HG03558 (cell line): ENCODE results near the gene ZNF804B.

Experiments
- ATAC-seq: cut with Tn5 transposase; IDR thresholded peaks from one replicate; pipeline ENCODE4 v1.9.1; 2021; ENCODE audit warnings: moderate number of reproducible peaks; ENCODE audit not compliant: unreplicated experiment; ENCODE audit errors: extremely low read depth

The ZNF804B gene

DNA sequence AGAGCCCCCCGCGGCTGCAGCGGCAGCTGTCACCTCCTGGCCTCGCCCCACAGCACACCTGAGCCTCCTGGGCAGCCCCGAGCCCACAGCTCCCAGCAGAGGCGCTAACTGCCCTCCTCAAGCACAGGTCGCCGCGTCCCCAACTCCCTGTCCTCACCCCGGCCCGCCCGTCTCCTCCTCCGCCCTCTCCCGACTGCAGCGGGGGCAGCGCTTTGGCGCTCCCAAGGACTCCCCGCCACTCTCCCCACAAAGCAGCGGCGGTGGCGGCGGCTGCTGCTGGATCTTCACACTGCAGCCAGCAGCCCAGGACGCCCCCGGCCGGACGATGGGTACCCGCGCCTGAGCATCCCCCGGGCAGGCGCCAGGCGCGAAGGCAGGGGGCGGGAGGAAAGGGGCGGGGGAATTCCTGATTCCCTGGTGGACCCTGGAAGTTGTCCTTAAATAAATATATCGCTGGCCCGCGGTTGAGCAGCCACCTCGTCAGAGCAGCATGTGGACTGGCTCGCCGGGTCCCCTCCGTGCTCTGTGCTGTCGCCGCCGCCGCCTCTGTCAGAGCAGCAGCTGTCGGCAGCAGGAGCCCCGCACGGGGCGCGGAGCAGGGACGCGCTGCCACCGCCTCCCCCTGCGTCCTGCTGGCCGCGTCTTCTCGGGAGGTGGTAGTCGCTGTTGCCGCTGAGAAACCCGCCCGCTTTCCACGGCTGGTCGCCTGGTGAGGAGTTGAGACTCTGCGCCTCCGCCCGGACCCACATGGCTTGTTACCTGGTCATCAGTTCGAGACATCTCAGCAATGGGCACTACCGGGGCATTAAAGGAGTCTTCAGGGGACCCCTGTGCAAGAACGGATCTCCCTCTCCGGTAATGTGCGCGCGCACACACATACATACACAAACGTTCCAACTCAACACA is at the start of gene ZNF804B:
Gene ZNF804B, plus strand, starts transcription at position 471 of the 906 bp plus-strand sequence. Its CDS starts 277 bp downstream, at position 748.
- no peak for ATAC-seq

DNA sequence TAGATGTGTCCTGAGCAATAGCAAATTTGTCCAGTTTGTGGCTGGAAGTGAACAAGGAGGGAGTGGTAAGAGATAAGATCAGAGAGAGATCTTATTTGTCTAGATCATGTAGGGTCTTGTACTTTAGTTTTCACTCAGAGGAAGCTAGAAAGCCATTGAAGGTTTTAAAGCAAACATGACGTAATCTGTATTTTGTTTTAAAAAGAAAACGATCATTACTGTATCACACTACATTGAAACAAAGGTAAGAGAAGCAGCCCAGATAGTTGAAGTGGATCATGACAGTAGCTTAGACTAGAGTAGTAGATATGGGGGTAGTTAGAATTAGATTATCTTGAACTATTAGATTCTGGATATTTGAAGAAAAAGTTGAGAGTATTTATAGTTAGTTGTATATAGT is 23.6 kb upstream of the ZNF804B start:
- ATAC-seq = no peak

DNA sequence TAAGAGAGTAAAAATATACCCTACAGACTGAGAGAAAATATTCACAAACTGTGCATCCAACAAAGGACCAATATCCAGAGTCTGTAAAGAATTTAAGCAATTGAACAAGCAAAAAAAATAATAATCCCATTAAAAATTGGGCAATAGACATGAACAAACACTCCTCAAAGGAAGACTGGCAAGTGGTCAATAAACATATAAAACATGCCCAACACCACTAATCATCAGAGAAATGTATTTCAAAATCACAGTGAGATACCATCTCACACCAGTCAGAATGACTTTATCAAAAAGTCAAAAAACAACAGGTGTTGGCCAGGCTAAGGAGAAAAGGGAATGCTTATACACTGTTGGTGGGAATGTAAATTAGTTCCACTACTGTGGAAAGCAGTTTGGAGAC is 21.9 kb upstream of the ZNF804B start:
- no peak for ATAC-seq

DNA sequence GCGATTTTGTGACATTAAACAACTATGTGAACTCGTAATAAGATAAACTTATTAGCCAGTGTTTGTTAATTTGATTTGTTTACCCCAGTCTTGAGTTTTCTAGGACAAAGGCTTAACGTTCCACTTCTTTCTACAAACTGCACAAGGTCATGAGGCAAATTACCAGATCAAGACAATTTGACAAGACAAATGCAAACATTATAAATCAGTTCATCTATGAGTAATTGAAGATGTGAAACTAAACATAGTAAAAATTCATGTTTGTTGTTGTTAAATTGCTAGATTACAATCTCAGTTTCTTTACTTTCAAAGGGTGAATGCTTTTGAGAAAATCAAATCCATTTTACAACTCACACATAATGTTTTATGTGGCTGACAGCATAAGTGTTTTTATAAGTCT is 13.4 kb upstream of the ZNF804B start:
- no peak for ATAC-seq

DNA sequence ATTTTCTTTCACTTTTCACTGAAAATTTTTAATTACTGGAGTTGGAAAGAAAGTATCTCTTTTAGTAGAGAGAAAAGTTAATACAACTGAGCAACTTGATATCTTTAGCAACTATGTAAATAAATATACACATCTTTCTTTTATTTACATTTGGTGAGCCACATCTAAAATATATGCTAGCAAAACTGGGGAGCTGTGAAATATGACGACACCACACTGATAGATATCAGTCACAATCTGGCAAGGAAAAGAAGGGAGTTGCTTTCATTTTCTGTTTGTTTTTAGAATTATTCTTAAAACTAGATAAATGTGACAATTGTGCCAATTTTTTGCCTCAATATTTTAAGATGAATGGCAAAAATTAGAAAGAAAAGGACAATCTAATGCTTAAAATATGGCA is 2.7 kb upstream of the ZNF804B start:
- no peak for ATAC-seq

DNA sequence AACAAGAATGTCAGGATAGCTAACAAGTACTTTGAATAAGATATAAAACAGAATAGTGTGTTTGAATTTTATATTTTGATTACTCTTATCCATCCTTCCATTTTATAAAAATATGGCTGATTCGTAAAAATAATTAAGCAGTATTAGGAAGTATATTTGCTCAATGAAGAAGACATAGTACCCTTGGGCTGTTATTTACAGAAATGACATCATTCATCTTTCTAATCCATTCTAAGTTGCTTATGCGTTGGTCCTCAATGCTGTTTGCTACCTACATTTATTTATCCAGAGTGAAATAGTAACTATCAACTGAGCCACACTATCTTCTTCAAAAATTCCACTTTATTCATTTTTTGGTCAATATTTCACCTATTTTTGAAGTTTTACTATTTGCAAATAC is 2.1 kb upstream of the ZNF804B start:
- no peak for ATAC-seq

DNA sequence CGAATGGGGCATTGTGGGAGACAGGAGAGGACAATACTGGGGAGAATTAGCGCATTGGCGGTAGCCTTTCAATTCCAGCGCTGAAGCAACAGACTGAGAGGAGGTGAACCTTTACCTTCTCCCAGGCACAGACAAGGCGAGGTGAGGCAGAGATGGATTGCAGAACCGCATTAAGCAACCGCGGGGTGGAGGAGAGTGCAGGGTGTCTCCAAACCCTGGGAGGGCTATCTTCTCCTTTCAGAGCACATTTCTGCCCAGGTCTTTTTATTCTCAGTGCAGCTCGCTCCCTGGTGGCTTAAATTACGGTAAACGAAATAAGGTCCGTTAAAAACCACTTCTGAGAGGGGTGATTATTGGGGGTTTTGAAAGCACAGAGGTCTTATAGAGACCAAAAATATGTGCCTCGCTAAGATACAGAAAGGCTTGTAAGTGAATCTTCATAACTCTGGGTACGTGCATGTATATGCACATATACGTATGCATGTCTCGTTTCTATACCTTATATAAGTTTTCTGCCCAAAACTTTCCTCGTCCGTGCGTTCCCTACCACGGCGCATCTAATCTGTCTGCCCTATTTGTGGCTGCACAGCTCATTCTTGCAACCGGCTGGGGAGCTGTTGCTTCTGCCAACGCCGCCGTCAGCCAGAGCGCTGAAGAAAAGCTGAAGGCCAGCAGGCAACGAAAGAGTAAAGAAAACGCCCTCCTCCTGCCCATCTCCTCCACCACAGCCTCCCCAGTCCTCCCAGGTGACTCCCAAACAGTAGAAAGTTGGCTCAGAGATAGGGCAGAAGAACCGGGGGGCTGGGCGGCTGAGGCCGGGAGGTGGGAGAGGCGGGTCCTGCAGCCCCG is 895 bp upstream of the ZNF804B start:
- ATAC-seq = no peak

DNA sequence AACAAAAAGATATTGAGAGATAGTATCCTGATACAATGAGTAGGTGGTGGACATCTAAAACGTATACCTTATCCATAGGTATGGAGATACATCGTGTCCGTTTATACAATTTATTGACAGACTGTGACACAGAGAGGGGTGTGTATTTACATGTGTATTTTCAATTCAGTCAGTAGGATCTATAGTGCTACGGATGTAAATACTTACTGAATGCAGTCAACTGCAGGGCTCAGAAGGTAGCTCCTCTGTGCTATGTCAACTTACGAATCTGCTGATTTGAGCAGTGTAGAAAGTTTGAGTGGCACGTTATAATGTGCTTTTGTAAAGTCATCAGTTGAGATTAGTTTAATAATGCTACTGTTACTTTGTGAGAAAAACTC is 626 bp downstream of the ZNF804B start:
- ATAC-seq = no peak

DNA sequence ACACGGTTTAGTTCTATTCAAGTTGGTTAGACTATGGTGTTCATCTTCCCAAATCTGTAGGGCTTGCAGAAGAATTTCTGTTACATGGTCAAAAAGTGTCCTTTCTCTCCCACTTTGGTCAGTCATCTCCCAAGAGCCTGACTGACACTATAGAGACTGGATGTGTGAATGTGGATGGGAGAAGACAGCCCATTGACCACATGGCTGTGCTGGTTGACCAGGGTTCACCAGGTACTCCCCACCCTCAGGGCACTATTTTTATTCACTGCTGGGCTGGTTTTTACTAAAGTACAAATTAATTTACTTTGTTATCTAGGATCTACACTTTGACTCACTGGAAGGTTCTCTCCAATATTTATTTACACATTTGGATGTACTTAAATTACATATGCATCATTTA is 2.3 kb downstream of the ZNF804B start:
- ATAC-seq = no peak

DNA sequence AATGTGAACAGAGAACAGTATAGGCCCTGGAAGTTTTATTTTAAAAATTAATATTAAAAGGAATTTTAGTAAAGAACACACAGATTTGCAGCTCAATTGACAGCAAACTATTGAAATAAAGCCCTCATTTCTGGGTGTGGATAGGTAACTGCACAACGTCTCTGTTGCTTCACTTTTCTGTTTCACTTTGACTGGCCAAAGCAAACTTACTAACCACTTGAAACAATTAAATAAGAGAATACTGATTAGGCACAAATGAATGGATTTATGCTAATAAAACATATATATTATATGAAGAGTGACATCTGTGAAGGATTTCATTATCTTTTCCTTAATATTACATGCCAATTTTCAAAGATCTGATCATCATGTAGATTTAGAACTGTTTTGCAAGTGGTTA is 11.9 kb downstream of the ZNF804B start:
- peak; percentile 64 for ATAC-seq

DNA sequence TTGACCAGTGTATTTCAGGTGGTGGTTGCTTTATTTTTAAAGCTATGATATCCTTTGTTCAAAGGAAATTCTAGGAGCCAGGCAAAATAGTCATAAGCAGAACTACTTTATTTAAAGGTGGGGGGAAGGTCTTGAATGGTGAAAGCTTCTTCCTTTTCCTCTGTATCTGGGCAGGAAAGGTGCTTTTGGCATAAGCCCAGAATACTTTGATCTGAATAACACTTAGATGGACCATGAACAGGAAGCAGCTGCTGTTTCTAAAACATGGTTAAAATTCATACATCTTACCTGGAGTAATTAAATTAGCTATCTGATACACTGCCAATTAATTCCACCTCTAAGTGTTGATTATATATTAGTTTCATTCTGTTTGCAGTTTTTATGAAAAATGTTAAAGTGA is 13.3 kb downstream of the ZNF804B start:
- ATAC-seq = no peak

DNA sequence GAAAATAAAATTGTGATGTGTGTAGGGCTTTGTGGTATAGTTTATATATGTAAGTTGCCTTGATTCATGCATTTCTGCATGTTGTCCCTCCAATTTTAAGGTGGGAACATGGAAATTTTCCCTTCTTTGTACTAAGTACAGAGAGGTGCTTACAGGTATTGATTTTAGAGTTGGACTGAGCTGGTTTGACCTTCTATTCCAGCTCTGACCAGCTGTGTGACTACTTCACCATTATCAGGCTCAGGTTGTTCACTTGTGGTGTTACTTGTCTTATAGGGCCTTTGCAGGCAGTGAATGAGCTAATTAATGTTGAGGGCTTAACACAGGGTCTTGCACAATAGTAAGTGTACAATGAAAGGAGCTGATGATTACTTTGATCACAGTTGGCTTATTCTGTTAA is 16.3 kb downstream of the ZNF804B start:
- ATAC-seq = no peak

DNA sequence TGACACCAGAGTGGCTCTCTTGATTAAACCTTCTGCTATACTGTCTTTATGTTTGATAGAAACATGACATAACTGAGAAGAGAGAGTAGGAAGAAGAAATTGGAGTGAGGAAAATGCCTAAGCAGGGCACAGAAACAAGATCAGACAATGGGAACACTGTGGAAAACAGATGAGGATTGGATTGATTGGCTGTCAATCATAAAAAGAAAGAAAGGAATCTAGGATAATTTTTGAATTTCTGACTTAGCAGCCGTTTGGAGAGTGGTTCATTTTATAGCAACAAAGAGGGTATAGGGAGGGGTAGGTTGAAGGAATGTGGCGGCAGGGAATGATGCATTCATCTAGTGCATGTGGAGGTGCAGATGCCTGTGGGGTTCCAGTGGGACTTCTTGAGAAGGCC is 28.3 kb downstream of the ZNF804B start:
- no peak for ATAC-seq

DNA sequence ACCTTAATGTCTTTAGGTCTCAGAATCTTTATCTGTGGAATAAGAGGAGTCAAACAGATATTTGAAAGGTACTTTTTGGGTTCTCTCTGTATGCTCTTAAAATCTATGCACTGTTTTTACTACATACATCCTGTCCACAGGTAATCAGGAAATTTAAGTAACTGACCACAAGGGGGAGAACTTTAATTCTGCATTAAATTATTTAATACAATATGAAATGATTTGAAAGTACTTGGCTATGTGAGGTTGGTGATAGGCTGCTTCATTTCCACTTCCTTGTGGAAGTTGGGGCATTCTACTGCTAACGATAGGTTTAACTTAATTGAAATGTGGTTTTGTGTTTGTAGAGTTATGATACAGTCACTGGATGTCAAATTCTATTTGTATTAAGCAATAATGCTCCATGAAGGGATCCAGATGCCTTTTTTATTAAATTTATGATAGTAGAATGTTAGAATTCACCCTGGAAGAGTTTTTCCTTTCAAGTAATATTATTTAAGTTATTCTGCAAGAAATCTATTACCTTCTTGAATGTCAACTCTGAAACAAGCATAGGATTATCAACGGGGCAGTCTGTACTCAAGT is 30.1 kb downstream of the ZNF804B start:
- no peak for ATAC-seq

DNA sequence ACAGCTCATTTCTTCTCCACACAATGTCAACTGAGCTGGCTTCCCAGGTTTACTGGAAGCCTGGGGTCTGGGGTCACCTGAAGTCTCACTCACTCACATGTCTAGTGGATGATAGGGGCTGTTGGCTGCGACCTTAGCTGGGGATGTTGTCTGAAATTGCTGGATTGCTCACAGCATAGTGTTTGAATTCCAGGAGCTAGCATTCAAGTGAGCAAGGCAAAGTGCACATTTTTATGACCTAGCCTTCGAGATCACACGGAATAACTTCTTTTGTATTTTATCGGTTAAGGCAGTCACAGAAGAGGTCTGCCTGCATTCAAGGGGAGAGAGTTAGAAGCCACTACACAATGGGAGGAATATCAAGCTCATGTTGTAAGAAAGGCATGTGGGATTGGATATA is 32.4 kb downstream of the ZNF804B start:
- ATAC-seq = no peak

DNA sequence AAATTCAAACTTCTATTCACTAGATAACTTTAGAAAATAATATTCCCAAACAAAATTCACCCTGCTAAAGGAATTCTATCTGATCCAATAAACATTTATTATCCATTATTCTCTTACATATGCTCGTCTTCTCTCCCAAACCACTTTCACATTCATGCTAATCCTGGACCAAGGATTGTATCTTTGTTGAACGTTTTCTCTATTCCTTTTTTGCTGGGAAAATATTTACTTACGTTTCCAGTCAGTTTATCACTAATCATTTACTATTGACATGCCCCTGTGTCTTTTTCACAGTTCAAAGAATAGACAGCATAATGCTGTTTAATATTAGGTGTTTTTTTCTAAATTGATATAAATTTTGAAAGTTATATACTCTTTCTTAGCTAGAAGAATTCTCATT is 32.9 kb downstream of the ZNF804B start:
- ATAC-seq = no peak

DNA sequence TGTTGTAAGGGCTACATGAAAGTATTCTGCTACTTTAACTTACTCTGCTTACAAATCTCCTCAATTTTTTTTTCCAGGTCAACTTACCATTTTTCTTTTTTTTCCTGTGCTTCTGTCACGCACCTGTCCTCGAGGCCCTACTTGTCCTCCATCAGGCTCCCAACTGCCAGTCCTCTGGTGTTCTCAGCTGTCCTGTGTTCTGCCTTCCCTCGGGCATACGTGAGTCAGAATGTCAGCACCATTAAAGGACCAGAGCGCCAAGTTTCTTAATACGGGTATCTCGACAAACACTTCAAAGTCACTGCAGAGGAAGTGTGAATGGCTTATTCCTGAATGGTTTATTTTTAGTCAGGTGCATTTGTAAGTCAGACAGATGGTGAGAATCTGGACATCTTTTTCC is 36.1 kb downstream of the ZNF804B start, which contains the start of gene TEX47:
Gene TEX47, minus strand, starts transcription at position 185 of the 400 bp plus-strand sequence. CDS start 795 bp downstream, outside the sequence.
- ATAC-seq = no peak

DNA sequence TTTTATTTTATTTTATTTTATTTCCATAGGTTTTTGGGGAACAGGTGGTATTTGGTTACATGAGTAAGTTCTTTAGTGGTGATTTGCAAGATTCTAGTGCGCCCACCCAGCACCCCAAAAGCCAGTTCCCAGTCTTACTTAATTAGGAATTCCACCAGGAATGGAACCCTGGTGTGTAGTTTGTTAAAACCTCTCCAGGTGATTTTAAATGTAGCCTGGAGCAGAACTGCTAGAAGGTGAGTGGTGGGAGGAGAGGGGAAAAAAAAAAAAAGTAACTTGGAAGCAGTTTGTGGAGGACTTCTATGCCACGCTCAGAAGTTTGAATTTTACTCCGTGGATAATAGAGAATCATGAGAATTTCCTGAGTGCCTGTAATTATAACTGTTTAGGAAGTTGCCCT is 41.5 kb downstream of the ZNF804B start:
- no peak for ATAC-seq

DNA sequence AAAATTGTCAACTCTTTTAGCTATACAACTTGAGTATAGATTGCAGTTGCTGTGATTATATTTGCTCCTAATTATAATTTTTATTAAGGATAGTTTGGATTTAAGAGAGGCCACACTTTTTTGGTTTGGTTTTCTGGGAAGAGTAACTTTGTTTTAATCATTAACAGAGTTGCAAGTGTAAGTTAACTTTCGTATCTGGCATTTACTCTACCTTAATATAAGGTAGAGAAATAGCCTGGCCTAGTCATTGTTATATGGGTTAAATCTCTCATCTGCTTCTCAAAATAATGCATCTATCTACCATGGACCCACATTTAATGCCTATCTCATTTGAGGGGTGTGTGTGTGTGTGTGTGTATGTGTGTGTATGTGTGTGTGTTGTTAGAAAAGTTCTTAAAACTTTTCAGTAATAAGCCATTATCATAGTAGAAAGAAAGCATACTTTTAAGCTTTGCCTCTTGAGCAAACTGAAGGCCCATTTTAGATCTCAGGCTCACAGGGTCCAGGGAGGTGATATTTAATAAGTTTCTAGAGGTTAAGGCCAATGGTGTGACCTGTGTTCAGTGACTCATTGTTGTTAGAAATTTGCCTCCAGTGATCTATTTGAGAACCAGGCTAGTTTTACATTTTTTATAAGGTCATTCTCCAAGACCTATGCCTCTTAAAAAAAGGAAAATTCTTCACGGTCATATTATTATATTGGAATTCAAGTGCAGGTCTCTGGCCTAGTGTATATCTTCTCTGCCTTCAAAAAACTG is 47.0 kb downstream of the ZNF804B start:
- no peak for ATAC-seq

DNA sequence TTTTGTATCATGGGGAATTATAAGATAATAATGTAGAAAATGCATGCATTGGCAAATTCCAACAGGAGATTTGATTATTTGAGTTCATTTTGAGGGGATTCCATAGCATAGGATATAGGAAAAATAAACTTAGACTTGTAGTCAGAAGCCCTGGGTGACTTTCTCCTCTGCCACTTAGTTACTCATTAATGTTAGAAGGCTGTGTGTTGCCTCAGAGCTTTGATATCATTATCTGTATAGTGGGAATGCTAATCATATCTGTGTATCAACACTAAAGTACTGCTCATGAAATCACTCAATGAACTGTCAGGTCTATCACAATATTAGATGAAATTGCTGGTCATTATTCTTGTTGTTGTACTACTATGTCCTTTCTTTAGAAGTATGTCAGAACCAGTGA is 59.1 kb downstream of the ZNF804B start:
- no peak for ATAC-seq
